COR-L47 (cell line): ENCODE measurements around the gene UHRF2.
"Not testable (repeated sequence)": the region's sequence is repeated elsewhere in the genome, so short reads cannot be mapped to it uniquely, and the experiment has no call there.

Experiments used
- DNase-seq: peaks from one replicate; lab custom pipeline; 2025; lab: John Stamatoyannopoulos, UW

Gene UHRF2

DNA sequence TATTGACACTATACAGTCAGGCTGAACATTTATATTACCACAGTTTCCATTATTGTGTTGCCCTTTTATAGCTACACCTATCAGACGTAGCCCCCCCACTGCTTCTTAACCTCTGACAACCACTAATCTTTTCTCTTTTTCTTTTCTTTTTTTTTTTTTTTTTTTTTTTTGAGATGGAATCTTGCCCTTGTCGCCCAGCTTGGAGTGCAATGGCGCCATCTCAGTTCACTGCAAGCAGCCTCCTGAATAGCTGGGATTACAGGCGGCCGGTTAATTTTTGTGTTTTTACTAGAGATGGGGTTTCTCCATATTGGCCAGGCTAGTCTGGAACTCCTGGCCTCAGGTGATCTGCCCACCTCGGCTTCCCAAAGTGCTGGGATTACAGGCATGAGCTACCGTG is 75.4 kb downstream of the UHRF2 start:
- no peak for DNase-seq

DNA sequence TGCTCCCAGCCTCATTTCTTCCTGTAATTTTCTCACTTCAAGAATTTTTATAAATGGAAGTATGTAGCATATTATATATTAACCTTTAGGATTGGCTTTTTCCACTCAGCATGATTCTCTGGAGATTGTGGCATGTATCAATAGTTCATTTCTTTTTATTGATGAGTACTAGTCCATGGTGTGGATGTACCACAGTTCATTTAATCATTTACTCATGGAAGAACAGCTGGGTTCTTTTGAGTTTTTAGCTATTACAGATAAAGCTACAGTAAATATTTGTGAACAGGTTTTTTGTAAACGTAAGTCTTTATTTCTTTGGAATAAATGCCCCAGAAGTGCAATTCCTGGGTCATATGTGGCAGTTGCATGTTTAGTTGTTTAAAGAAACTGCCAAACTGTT is 76.1 kb downstream of the UHRF2 start:
- DNase-seq, result no peak

GRCh38 chr9:6490863-6491262 is 77.9 kb downstream of the UHRF2 start:
- no peak for DNase-seq

GRCh38 chr9:6495466-6495865 is 82.5 kb downstream of the UHRF2 start:
- DNase-seq, result no peak

GRCh38 chr9:6498982-6499381 is 86.0 kb downstream of the UHRF2 start:
- no peak for DNase-seq

- DNase-seq, result no peak
Measured at GRCh38 chr9:6501526-6502210, 88.7 kb downstream of the UHRF2 start.

GRCh38 chr9:6502399-6502798 is 89.4 kb downstream of the UHRF2 start:
- no peak for DNase-seq

GRCh38 chr9:6506571-6506970 is 93.6 kb downstream of the UHRF2 start:
- no peak for DNase-seq

DNA sequence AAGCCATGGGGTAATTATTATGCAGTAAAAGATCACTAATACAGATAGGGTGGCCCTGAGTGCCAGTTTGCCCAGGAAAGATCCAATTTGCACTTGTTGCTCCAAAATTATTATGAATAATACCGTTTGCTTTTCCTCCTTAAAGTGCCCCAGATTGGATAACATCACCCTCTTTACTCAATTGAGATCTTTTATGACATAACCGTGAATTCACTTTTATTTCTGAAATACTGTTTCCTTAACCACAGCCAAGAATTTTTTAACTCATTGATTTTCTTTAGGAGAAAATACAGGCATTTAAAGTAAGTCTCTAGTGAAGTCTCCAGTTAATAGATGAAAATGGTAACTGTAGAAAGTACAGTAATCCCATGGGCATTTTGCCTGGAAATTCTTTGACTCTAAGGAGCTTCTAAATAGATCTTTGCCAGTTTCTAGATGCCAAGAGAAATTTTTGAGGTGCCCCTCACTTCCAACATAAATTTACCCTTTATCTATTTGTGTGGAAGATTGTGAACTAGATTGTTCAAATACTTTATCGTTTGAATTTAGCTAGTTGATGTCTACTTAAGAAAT is 99.2 kb downstream of the UHRF2 start:
- no peak for DNase-seq

DNA sequence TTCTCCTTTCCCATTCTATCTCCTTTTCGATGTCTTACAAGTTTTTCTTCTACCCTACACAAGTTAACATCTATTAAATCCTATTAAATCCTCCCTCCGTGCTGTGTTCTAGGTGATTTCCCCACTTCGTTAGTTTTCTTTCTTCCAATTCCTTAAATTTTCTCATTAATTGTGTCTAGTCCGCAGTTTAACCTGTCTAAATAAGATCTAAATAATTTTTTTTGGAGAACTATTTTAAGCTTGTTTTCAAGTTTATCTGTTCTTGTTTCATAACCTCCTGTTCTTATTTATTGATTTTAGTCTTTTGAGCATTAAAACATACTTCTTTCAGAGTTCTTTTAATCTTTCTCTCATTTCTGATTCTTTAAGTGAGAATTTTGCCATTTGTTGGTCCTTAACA is 109.3 kb downstream of the UHRF2 start:
- no peak for DNase-seq

DNA sequence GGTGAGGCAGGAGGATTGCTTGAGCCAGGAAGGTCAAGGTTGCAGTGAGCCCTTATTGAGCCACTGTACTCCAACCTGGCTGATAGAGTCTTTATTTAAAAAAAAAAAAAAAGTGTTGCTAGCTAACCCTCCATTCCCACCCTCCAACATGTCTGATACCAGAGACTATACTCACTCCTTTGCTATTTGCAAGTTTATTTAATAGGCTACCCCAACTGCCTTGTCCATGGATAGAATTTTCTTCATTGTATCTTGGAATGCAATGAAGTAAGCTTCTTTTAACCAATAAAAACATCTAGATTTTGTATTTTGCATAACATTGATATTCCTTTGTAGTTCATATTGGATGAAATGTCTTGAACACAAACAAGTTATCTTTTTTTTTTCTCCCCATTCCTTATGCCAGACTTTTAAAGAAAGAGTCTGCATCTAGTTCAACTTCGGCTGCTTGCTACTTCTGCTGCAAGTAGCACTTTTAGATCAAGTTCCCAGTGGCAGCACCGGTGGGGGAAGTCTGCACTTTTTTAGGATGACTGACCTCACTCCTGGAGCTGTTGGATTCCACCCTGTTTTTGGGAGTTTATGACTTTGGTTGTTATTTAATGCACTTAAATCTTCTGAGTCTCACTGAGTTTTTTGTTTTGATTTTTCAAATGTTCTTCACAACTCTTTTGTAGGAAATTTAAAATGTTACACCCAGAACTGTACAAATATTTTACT is 112.5 kb downstream of the UHRF2 start:
- no peak for DNase-seq

- DNase-seq, result no peak
Measured at GRCh38 chr9:6535594-6535993, 122.6 kb downstream of the UHRF2 start.

DNA sequence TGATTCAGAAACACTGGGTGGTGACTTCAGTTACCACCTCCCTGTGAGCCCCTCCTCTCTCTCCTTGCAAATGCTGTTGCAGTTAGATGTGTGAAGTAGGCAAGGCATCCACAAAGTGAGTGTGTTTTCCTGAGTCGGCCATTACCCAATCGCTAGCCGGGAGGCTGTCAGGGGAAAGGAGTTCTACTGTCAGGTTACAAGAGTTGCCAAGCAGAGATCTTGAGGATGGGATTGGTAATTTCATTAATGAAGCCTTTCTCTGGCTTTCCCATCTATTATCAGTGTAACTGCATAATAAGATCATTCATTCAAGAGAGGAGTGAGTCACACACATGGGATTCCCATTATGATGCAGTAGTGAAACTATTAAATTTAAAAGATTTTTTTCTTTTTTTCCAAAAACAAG is 125.7 kb downstream of the UHRF2 start:
- no peak for DNase-seq

GRCh38 chr9:6542617-6543016 is 129.6 kb downstream of the UHRF2 start:
- not testable (repeated sequence) for DNase-seq

GRCh38 chr9:6543204-6543603 is 130.2 kb downstream of the UHRF2 start:
- DNase-seq, result no peak

DNA sequence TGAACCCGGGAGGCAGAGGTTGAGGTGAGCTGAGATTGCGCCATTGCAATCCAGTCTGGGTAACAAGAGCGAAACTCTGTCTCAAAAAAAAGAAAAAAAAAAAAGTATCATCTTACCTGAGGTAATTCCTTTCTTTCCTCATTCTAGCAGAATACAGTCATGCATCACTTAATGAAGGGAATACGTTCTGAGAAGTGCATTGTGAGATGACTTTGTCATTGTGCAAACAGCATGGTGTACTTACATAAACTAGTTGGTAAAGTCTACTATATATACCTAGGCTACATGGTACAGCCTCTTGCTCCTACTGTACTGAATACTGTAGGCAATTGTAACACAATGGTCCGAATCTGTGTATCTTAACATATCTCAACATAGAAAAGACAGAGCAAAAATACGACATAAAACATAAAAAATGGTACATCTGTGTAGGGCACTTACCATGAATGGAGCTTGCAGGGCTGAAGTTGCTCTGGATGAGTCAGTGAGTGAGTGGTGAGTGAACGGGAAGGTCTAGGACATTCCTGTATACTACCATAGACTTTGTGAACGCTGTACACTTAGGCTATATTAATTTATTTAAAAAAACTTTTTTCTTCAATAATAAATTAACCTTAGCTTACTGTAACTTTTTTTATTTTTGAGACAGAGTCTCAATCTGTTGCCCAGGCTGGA is 132.2 kb downstream of the UHRF2 start:
- DNase-seq, result no peak

- peak; percentile 79 for DNase-seq
Measured at GRCh38 chr9:6549106-6549800, 136.3 kb downstream of the UHRF2 start.

- DNase-seq, result peak; percentile 53
Measured at GRCh38 chr9:6551136-6551535, 138.1 kb downstream of the UHRF2 start.

GRCh38 chr9:6552033-6552432 is 139.0 kb downstream of the UHRF2 start:
- peak; percentile 83 for DNase-seq

- no peak for DNase-seq
Measured at GRCh38 chr9:6552498-6553121, 139.6 kb downstream of the UHRF2 start.

DNA sequence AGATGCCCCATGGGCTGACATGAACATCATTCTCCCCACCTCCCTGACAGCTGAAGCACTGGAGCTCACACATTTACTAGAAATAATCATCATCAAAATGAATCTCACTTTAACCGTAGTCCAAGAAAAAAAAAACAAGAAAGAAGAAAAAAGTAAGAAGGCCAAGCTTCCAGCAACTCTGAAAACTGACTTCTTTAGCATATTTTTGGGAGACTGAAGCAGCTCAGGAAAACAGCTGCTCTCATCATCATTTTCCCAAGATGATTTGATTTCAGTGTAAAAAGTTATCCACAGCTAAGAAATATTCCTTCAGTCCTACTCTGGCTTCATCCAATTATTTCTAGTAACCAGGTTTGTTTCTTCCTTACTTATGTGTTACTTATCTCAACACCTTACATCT is 140.9 kb downstream of the UHRF2 start:
- no peak for DNase-seq
